ENCODE results near the gene VTN. TPM values are rescaled to one million over a fixed set of nuclear protein-coding genes. Genes with fewer than 3 reads are reported as not detected.
A peak's percentile ranks its signal among the peaks of the same experiment; 100 is the strongest.

Gene VTN
- total RNA-seq, 1 donor from 2014 or later = 2.7 TPM

- intact Hi-C loops (cut with DNase I) = no loop called here
Measured at GRCh38 chr17:28324267-28324745, 45.8 kb downstream of the VTN start.

GRCh38 chr17:28320215-28321061 is 49.7 kb downstream of the VTN start:
- Histone ChIP-seq H3K27ac (no peak overlapping the region), H3K4me3 (peak overlapping the region in 1 of 2 donors; percentile 63), H3K27me3 (no peaks in the 10 kb centered on the region), H3K4me1 (peaks cover 19% of the 10 kb centered on the region), H3K9me3 (no peaks in the 10 kb centered on the region), H3K36me3 (no peaks in the 10 kb centered on the region)
- TF ChIP-seq POLR2A (IDR thresholded peaks at IDR 0.05) = no peak
- no peak for TF ChIP-seq POLR2AphosphoS5 (IDR thresholded peaks at IDR 0.05; ENCODE audit: insufficient read depth in 1 of 2, low read depth in 1 of 2)
- TF ChIP-seq CTCF (IDR thresholded peaks at IDR 0.05) = no peak
- intact Hi-C loops (cut with DNase I) = no loop called here
- DNase-seq (ENCODE audit: extremely low spot score in 2 of 2) = no peak

More at GRCh38 chr17:28324267-28324745, 45.8 kb downstream of the VTN start:
- peak in 1 of 2 donors; percentile 18 for DNase-seq (ENCODE audit: extremely low spot score in 2 of 2)
- Histone ChIP-seq H3K4me3 (no peak overlapping the region), H3K36me3 (peaks cover 0 to 16% of the 10 kb centered on the region in 2 donors), H3K9me3 (no peaks in the 10 kb centered on the region), H3K27ac (no peak overlapping the region), H3K4me1 (peaks cover 10% of the 10 kb centered on the region), H3K27me3 (no peaks in the 10 kb centered on the region)
- no peak for TF ChIP-seq CTCF (IDR thresholded peaks at IDR 0.05)
- TF ChIP-seq POLR2AphosphoS5 (IDR thresholded peaks at IDR 0.05; ENCODE audit: insufficient read depth in 1 of 2, low read depth in 1 of 2) = no peak
- TF ChIP-seq POLR2A (IDR thresholded peaks at IDR 0.05) = no peak

- Histone ChIP-seq H3K36me3 (no peaks in the 10 kb centered on the region), H3K27me3 (no peaks in the 10 kb centered on the region), H3K27ac (peak overlapping the region; percentile 60), H3K4me1 (peaks cover 19% of the 10 kb centered on the region), H3K4me3 (peak overlapping the region; percentile 63 to 71), H3K9me3 (no peaks in the 10 kb centered on the region)
- no peak for DNase-seq (ENCODE audit: extremely low spot score in 2 of 2)
- intact Hi-C loops (cut with DNase I) = no loop called here
- TF ChIP-seq CTCF (IDR thresholded peaks at IDR 0.05) = no peak
- no peak for TF ChIP-seq POLR2A (IDR thresholded peaks at IDR 0.05)
- TF ChIP-seq POLR2AphosphoS5 (IDR thresholded peaks at IDR 0.05; ENCODE audit: insufficient read depth in 1 of 2, low read depth in 1 of 2) = no peak
Measured at GRCh38 chr17:28319598-28319935, 50.5 kb downstream of the VTN start.

- Histone ChIP-seq H3K36me3 (no peaks in the 10 kb centered on the region), H3K27ac (peak within 1 kb of the TSS; percentile 60), H3K27me3 (no peaks in the 10 kb centered on the region), H3K9me3 (no peaks in the 10 kb centered on the region), H3K4me3 (peak within 1 kb of the TSS; percentile 63 to 71), H3K4me1 (peaks cover 19% of the 10 kb centered on the region)
- TF ChIP-seq CTCF (IDR thresholded peaks at IDR 0.05) = peak in 1 of 3 experiments; percentile 15
- peak; percentile 77 to 92 for TF ChIP-seq POLR2AphosphoS5 (IDR thresholded peaks at IDR 0.05; ENCODE audit: insufficient read depth in 1 of 2, low read depth in 1 of 2)
- no peak for TF ChIP-seq POLR2A (IDR thresholded peaks at IDR 0.05)
- DNase-seq (ENCODE audit: extremely low spot score in 2 of 2) = peak in 1 of 2 donors; percentile 97
- intact Hi-C loops (cut with DNase I) = no loop called here
Measured at GRCh38 chr17:28318759-28319597, 51.1 kb downstream of the VTN start, which contains the start of gene TMEM97. TMEM97 (plus strand) TSS chr17:28319200; CDS start chr17:28319240, 40 bp downstream.

Data from vagina (tissue), 2 donors.